Measurements from ENCODE around the gene LAMC2.

LAMC2 gene

GRCh38 chr1:183193963-183194525 is 8.0 kb downstream of the LAMC2 start:
- no peak overlapping the region for H2AFZ ChIP-seq (ENCODE audit: low read depth, low read length, severe bottlenecking)
- H3K27me3 ChIP-seq (ENCODE audit: low read length) = no peaks in the 10 kb centered on the region
- H3K36me3 ChIP-seq (ENCODE audit: low read length) = no peaks in the 10 kb centered on the region
- no peak overlapping the region for H3K4me2 ChIP-seq (ENCODE audit: low read depth, low read length, poor library complexity, severe bottlenecking)
- H3K4me3 ChIP-seq (ENCODE audit: insufficient read depth, low read length, poor library complexity, severe bottlenecking) = no peak overlapping the region
- H3K9ac ChIP-seq (ENCODE audit: low read length) = no peak overlapping the region
- H3K27ac ChIP-seq (ENCODE audit: low read depth, low read length) = no peak overlapping the region
- TF ChIP-seq, protein P1, sequence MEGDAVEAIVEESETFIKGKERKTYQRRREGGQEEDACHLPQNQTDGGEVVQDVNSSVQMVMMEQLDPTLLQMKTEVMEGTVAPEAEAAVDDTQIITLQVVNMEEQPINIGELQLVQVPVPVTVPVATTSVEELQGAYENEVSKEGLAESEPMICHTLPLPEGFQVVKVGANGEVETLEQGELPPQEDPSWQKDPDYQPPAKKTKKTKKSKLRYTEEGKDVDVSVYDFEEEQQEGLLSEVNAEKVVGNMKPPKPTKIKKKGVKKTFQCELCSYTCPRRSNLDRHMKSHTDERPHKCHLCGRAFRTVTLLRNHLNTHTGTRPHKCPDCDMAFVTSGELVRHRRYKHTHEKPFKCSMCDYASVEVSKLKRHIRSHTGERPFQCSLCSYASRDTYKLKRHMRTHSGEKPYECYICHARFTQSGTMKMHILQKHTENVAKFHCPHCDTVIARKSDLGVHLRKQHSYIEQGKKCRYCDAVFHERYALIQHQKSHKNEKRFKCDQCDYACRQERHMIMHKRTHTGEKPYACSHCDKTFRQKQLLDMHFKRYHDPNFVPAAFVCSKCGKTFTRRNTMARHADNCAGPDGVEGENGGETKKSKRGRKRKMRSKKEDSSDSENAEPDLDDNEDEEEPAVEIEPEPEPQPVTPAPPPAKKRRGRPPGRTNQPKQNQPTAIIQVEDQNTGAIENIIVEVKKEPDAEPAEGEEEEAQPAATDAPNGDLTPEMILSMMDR (IDR thresholded peaks at IDR 0.05; ENCODE audit: insufficient read depth, low read length, poor library complexity, severe bottlenecking) = no peak
- no peak for TF ChIP-seq EZH2phosphoT487 (conservative IDR thresholded peaks at IDR 0.05; ENCODE audit: low read length)
- no peaks in the 10 kb centered on the region for H3K9me2 ChIP-seq (replicated peaks; ENCODE audit: insufficient read depth, low read length)
- no peaks in the 10 kb centered on the region for H3F3A ChIP-seq (ENCODE audit: insufficient read depth)
- H3K79me2 ChIP-seq (ENCODE audit: insufficient read depth, low read length) = no peaks in the 10 kb centered on the region
- no peaks in the 10 kb centered on the region for H4K20me1 ChIP-seq (ENCODE audit: low read depth, low read length)
- no peaks in the 10 kb centered on the region for H3K9me3 ChIP-seq (ENCODE audit: insufficient read depth, low read length)

- Histone ChIP-seq H3K9ac (ENCODE audit: low read length) (no peak overlapping the region), H3K27ac (ENCODE audit: low read depth, low read length) (no peak overlapping the region), H3K36me3 (ENCODE audit: low read length) (no peaks in the 10 kb centered on the region), H3F3A (ENCODE audit: insufficient read depth) (no peaks in the 10 kb centered on the region), H3K4me3 (ENCODE audit: insufficient read depth, low read length, poor library complexity, severe bottlenecking) (no peak overlapping the region), H3K27me3 (ENCODE audit: low read length) (no peaks in the 10 kb centered on the region), H4K20me1 (ENCODE audit: low read depth, low read length) (no peaks in the 10 kb centered on the region), H2AFZ (ENCODE audit: low read depth, low read length, severe bottlenecking) (no peak overlapping the region), H3K4me2 (ENCODE audit: low read depth, low read length, poor library complexity, severe bottlenecking) (no peak overlapping the region), H3K9me2 (replicated peaks; ENCODE audit: insufficient read depth, low read length) (no peaks in the 10 kb centered on the region), H3K9me3 (ENCODE audit: insufficient read depth, low read length) (no peaks in the 10 kb centered on the region), H3K79me2 (ENCODE audit: insufficient read depth, low read length) (no peaks in the 10 kb centered on the region)
- TF ChIP-seq, protein P1 (IDR thresholded peaks at IDR 0.05; ENCODE audit: insufficient read depth, low read length, poor library complexity, severe bottlenecking) = no peak
- TF ChIP-seq EZH2phosphoT487 (conservative IDR thresholded peaks at IDR 0.05; ENCODE audit: low read length) = no peak
Observed at GRCh38 chr1:183194527-183195141, 8.6 kb downstream of the LAMC2 start.

DNA sequence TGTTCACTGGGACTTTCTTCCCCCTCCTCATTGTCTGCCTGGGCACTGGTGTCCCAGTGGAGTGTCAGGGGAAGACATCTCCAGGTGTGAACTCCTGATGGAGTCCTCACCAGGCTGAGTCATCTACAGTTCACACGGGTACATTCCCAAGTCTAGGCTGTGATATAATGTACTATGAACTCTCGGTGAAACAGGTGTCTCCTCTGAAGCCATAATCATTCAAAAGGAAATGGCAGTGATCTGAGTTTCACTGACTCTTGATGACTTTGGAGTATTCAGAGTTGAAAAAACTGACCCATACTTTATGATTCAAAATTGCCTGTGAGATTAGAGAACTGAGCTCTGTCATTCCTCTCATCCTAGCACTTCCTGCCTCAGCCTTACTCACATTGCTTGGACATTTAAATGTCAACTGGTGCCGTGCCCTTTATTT is 9.1 kb downstream of the LAMC2 start:
- H3K4me2 ChIP-seq (ENCODE audit: low read depth, low read length, poor library complexity, severe bottlenecking) = no peak overlapping the region
- no peaks in the 10 kb centered on the region for H3K9me3 ChIP-seq (ENCODE audit: insufficient read depth, low read length)
- no peaks in the 10 kb centered on the region for H4K20me1 ChIP-seq (ENCODE audit: low read depth, low read length)
- no peaks in the 10 kb centered on the region for H3K79me2 ChIP-seq (ENCODE audit: insufficient read depth, low read length)
- H3K36me3 ChIP-seq (ENCODE audit: low read length) = no peaks in the 10 kb centered on the region
- H3K9ac ChIP-seq (ENCODE audit: low read length) = no peak overlapping the region
- no peak overlapping the region for H3K27ac ChIP-seq (ENCODE audit: low read depth, low read length)
- no peaks in the 10 kb centered on the region for H3K9me2 ChIP-seq (replicated peaks; ENCODE audit: insufficient read depth, low read length)
- H3F3A ChIP-seq (ENCODE audit: insufficient read depth) = no peaks in the 10 kb centered on the region
- no peak for TF ChIP-seq EZH2phosphoT487 (conservative IDR thresholded peaks at IDR 0.05; ENCODE audit: low read length)
- TF ChIP-seq, protein P1 (IDR thresholded peaks at IDR 0.05; ENCODE audit: insufficient read depth, low read length, poor library complexity, severe bottlenecking) = no peak
- H3K4me3 ChIP-seq (ENCODE audit: insufficient read depth, low read length, poor library complexity, severe bottlenecking) = no peak overlapping the region
- no peaks in the 10 kb centered on the region for H3K27me3 ChIP-seq (ENCODE audit: low read length)
- no peak overlapping the region for H2AFZ ChIP-seq (ENCODE audit: low read depth, low read length, severe bottlenecking)

Data from SU-DHL-6 (cell line).